ENCODE data around the gene STXBP1.

DNA sequence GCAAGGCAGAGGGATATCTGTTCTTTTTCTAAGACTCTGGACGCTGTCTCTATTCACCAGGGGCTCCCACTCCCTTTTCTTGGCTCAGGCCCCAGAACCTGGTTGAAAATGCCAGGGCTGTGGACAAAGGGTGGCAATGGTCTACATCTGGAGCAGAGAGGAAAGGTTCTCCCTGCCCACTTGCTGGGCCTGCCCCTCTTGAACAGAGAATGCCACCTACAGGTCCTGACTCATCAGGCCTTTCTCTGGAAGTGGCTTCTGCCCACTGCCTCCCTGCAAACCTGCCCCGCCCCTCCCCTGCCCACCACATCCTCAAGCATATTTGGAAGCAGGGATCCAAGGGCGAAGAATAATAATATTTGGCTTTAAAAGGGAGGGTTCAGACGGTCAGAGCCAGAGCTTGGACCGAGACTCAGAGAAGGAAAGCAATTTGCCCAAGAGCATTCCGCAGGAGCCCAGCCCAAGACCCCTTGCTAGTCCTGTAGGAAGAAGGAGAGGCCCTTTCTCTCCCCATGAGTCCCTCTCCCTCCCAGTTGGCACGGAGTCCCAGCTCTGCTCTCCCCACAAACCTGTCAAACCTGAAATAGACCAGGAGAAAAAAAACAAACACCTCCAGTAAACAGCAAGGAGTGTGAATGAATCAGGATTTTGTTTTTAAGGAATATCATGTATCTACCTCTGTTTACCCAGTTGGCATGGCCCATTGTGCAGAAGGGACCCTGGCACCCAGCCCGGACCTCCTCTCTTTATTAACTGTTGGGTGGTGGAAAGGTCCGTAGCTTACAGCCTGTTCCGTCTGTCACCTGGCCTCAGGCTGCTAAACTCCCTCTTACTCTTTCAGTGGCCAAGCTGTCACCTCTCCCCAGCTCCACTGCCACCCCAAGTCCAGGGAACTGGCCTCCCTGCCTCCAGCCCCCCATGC, 37.7 kb upstream of the STXBP1 start:
- TF ChIP-seq, protein P1, sequence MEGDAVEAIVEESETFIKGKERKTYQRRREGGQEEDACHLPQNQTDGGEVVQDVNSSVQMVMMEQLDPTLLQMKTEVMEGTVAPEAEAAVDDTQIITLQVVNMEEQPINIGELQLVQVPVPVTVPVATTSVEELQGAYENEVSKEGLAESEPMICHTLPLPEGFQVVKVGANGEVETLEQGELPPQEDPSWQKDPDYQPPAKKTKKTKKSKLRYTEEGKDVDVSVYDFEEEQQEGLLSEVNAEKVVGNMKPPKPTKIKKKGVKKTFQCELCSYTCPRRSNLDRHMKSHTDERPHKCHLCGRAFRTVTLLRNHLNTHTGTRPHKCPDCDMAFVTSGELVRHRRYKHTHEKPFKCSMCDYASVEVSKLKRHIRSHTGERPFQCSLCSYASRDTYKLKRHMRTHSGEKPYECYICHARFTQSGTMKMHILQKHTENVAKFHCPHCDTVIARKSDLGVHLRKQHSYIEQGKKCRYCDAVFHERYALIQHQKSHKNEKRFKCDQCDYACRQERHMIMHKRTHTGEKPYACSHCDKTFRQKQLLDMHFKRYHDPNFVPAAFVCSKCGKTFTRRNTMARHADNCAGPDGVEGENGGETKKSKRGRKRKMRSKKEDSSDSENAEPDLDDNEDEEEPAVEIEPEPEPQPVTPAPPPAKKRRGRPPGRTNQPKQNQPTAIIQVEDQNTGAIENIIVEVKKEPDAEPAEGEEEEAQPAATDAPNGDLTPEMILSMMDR (IDR thresholded peaks at IDR 0.05), result no peak
- TF ChIP-seq POLR2A (IDR thresholded peaks at IDR 0.05) (no peak), POLR2AphosphoS5 (IDR thresholded peaks at IDR 0.05) (peak; percentile 14 to 72 (median 71))

Data from stomach (tissue), 4 donors.